Erythroblast (primary cell): ENCODE results near the gene BRD1.

Experiments
- DNase-seq, 2 experiments: peaks; one replicate each; lab custom pipeline; 2025; lab: John Stamatoyannopoulos, UW
- GATA1 ChIP-seq: IDR thresholded peaks from 2 replicates; pipeline ENCODE4 v1.6.1; 2011; ENCODE audit warnings: low read depth, mild to moderate bottlenecking, control low read depth, low read length, moderate library complexity
- POLR2A ChIP-seq: IDR thresholded peaks from 2 replicates; pipeline ENCODE4 v1.6.1; 2011; ENCODE audit warnings: mild to moderate bottlenecking, low read length

The BRD1 gene

DNA sequence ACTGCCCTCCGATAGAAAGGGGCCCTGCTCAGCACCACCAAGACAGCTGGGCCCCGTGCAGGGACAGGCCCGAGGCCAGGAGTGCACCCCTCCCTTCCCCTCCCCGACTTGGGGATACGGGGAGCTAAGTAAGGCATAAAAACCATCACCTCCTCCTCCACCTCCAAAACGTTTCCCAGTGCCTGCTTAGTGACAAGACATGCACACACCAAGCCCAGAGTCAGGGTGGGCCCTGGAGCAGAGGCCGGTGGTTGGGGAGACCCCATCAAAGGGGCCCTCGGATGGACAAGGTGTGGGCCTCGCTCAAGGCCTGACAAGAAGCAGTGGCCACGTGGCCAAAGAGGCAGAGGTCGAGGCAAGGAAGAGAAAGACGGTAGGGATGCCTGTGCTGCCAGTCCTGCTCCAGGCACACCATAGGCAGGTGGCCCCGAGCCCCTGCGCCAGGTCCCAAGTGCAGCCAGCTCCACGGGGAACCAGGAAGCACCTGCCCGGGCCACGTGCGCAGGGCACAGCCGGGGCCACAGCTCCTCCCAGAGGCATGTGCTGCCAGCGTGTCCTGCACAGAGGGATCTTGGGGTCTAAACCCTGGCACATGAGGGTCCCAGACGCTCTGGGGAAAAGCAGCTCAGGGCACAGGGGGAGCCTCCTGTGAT, 53.0 kb downstream of the BRD1 start:
- no peak for DNase-seq
- TF ChIP-seq POLR2A (no peak), GATA1 (no peak)

DNA sequence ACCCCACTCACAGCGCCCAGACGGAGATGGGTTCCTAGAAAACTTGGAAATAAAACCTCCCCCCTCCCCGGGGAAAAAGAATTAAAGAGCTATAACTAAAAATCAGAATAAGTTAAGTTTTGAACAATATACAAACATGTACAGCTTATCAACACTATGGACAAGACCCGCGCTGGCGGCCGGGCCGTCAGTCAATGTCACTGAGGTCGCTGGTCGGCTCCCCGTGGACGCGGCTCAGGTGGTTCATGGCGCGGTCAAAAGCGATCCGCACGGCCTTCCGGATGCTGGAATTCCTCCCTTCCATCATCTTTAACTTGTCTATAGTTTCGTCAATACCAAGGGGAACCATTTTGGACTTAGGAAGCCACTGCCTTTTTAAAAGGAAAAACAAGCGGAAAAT, 53.6 kb downstream of the BRD1 start:
- no peak for DNase-seq
- TF ChIP-seq POLR2A (no peak), GATA1 (no peak)

DNA sequence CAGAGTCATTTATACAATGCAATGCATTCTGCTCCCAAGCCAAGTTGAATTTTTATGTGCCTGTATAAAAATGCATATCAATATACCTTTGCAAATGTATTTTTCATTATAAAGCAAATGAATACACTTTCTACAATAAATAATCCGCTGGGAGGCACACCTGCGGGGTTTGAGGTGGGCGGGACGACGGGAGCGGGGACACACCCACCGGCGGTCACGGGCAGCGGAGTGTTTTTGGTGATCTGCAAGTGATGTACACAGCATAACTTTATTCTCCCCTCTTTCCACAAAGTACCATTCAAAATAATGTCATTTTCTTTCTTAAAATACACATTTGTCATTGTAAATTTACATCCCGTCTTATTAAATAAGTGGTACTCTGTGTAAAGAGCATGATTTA, 54.1 kb downstream of the BRD1 start:
- no peak for TF ChIP-seq GATA1
- no peak for TF ChIP-seq POLR2A
- DNase-seq, result no peak

DNA sequence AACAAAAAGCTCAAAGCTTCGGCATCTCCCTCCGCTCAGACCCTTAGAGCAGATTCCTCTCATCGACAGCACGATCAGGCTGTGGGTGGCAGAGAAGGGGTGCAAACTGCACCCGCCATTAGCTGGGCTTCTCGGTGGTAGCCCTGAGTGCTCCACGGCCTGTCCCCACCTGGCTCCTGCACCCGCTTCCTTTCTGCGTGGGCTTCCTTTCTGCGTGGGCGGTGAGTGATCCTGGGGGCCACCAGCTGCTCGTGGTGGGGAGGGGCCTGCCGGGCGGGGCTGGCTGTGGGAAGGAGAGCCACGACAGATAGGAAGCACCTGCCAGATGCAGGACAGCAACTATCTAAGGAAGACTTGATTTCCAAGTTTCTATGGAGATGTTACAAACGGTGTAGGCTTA, 55.0 kb downstream of the BRD1 start:
- DNase-seq, result no peak
- TF ChIP-seq POLR2A (no peak), GATA1 (no peak)

DNA sequence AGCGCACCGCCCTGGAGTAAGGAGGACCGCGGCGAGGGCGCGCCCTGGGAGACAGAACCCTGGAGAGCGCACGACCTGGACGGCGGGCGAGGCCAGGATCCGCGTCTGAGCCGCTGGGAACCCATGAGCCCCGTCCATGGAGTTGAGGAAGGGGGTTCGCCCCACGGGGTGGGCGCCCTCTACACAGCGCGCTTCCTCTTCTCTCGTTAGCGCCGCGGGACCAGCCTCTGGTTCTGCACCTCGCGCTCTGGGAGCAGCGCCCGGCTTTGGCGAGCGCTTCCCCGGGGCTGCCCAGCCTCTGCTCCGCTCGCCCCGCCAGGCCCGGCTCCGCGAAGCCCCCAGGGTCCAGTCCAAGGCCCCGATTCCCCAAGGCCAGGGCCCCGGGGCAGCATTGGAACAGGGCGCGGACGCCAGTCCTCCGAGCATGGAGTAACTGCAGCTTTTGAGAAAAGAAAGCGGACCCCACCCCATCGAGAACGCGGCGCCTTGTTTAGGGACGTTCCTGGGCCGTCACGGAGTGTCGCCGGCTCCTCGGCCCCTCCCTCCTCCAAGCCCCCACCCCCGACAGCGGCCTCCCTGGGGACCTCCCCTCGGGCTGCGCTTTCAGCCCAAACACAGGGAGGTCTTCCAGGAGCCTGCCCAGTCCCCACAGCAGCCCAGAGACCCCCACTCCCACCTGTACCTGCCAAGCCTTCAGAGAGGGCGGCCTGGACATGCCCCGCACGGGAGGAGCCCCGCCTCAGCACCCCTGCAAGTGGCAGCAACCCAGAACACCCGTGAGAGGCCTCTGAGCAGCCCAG, 56.2 kb downstream of the BRD1 start:
- DNase-seq, result no peak
- no peak for TF ChIP-seq GATA1
- no peak for TF ChIP-seq POLR2A

DNA sequence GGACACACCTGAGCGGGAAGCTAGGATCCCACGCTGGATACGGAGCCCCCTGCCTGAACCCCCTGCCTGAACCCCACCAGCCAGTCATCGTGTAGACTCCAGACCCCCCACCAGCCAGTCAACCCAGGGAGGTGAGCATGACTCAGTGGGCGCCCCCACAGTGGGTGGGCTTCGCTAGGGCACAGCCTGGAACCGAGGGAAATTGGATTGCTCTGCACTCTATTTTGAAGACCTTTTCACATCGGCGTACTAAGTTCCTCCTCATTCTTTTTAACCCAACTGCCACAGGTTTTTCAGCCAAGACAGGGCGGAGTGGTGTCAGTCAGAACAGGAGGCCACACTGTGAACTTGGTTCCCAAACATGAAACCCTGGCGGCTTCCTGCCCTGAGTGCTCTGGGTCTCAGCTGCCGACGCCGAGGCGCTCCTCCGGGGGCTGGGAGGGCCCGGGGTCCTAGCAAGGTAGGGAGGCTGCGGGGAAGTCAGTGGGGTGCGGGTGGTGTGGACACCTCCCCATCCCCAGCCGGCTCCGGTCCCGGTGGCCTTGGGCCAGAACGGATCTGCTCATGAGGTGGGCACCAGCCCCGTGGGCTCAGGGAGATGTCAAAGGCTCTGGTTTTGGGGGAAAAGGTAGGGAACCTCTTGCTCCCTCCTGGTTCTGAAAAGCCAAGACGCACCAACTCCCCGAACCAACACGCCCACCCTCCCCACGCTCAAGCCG, 57.0 kb downstream of the BRD1 start:
- no peak for TF ChIP-seq POLR2A
- TF ChIP-seq GATA1, result no peak
- DNase-seq, result no peak

DNA sequence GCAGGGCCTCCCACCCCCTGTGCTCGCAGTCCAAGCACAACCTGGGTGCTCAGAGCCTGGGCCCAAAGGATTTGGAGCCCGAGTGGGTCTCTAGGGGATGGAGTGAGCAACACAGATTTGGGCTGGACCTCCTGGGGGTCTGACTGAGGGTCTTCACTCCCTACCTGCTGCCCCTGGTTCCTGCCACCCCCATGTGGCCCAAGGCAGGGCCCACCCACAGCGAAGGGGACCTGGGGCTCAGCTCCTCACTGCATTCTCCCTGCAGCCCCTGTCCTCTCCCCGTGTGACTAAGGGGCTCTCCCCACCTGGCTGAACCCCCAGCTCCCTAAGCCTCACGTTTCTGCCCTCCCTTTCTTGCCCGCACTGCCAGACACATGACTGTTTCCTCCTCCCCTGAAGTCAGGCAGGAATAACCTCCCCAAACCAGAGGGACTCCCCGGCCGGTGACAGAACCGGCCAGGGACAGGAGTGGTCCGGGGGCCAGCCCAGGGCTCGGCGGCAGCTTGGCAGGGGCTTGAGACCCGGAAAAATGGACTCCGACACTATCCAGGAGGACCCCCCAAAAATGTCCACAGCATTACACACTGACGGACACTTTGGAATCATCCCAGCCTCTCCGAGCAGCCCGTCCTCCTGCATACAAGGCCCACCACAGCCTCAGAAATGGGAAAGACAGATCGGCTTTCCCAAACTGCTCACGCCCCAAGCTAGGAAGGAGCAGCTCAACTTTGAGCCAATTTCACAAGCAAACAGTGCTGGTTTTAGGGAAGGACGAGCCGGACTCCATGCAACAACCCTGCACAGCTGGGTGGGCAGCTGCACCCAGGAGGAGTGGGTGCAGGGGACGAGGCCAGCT, 57.8 kb downstream of the BRD1 start:
- TF ChIP-seq GATA1 (no peak), POLR2A (no peak)
- no peak for DNase-seq

DNA sequence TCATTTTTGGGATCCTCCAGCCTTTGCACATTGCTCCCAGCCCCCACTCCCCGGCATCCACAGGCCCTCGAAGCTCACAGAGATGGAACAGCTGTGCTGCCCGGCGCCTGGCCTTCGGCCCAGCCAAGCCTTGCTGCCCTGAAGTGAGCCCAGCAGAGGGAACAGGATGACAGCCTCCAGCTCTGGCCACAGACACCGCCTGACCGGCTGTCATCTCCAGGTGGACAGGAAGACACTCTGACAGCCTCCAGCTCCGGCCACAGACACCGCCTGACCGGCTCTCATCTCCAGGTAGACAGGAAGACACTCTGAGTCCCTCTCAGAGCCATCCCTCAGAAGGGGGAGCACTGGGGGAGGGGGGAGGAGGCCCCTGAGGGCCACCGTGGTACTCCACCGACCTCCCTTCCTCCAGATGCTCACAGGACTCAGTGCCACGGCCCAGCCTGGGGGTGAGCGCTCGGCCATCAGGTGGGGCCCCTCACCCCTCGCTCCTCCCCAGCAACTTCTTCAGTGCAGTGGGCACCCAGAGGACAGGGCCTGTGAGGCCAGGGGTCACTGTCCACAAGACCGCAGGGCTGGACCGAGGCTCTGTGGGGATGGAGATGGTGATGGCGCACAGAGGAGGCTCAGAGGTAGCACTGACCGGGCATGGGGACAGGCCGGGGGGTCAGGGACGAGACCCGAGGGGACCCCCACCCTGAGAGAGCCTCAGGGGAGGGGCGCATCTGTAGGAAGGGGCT, 58.6 kb downstream of the BRD1 start:
- DNase-seq, result no peak
- TF ChIP-seq POLR2A, result no peak
- TF ChIP-seq GATA1, result no peak

DNA sequence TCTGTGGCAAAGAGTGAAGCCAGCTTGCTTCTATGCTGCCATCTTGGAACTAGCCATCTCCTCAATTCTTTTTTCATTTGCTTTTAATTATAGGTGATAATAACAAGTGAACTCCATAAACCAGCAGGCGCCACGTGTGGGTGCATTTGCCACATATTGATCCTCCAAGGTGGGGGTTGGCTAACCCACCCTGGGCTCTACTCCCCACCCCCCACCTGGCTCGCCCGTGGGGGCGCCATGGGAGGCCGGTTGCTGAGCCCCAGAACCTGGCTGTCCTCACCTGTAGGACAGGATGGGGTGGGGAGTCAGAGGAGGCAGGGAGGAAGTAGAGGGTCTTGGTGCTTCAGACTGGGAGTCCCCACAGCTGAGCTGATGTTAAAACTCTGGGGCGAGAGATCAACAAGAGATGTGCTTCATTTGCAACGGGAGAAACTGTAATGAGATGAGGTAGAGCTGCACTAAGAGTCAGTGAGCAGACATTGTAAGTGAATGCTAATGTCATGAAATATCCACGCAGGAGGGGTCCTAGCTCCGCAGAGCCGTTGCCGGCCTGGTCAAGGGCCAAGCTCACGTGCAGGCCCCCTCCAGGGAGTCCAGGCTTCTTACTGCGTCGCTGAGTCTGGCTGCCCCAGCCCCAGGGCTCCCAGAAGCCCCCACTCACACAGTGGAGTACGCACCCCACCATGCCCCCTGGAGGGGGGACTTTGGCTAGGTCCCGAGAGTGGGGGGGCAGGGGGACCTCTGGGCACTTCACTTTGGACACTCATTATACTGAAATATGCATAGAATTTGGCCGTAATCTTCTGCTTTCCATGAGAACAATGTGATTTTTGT, 59.4 kb downstream of the BRD1 start:
- no peak for DNase-seq
- TF ChIP-seq GATA1 (no peak), POLR2A (no peak)

DNA sequence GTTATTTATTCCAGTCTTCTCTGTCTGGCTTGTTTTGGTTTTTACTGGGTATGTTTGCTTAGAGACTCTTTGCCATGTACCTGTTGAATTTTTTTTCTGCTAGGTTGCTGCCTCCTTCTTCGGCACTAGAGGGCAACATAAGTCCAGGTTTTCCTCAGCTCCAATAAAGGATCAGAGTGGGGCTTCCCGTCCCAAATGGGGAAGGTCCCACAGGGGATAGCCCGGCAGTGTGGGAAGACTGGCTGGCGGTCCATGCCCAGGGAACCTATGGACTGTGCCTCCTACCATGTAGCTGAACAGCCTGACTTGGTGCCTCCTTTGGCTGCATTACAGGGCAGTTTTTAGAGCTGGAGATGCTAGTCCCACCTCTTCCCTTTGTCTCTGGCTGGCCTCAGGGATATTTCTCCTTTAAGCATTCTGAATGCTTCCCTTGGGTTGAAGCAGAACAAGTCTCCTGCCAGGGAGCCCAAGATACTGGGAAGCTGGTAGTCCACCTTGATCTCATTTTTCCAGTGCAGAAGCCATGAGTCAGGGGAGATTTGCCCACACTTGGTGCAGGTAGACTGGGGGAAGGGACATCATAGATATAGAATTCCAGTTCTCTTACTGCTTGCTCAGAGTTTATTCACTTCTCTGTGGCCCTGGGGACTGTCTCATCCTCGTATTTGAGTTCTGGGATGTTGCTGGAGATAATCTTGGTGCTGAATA, 60.2 kb downstream of the BRD1 start:
- DNase-seq, result peak; percentile 53 to 61
- TF ChIP-seq POLR2A, result no peak
- TF ChIP-seq GATA1, result no peak

DNA sequence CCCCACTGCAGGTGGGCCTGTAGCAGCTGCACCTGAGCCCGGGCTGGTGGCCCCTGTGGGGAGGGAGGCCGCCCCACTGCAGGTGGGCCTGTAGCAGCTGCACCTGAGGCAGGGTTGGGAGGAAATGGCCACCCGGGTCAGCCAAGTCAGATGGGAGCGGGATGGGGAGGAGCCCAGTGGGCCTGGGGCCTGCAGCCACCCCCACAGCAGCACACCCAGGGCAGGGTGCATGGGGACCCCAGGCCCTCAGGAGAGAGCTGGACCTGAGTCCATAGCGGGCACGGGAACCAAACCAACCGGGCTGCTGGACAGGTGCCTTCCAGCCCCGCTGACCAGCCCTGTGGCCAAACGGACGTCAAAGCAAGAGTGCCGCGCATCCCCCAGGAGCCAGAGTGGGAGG, 61.7 kb downstream of the BRD1 start:
- TF ChIP-seq GATA1, result no peak
- TF ChIP-seq POLR2A, result no peak
- no peak for DNase-seq
